Stimulated activated memory B cell treated with anti-CD40 and anti-IgM and Interleukin-4, amounts not matched to agents 10 μg/mL and 1 μg/mL and 100 μg/mL, for 72 hours (primary cell): ENCODE data around the gene PDGFA.

Experiments
- ATAC-seq: fragments of 150-1000 bp; cut with Tn5 transposase; 2 replicates; pipeline ENCODE4 v1.10.0; 2021
- H3K27ac Mint-ChIP-seq: one replicate; pipeline ENCODE4 v1.8.0; 2022; ENCODE audit warnings: mild to moderate bottlenecking, mixed read lengths
- H3K27me3 Mint-ChIP-seq: one replicate; pipeline ENCODE4 v1.8.0; 2022; ENCODE audit warnings: mixed read lengths
- H3K36me3 Mint-ChIP-seq: one replicate; pipeline ENCODE4 v1.8.0; 2022; ENCODE audit warnings: mixed read lengths
- H3K4me1 Mint-ChIP-seq: one replicate; pipeline ENCODE4 v1.8.0; 2022; ENCODE audit warnings: mixed read lengths
- H3K4me3 Mint-ChIP-seq: one replicate; pipeline ENCODE4 v1.8.0; 2022; ENCODE audit warnings: mild to moderate bottlenecking, moderate library complexity, mixed read lengths
- H3K9me3 Mint-ChIP-seq: one replicate; pipeline ENCODE4 v1.8.0; 2022; ENCODE audit warnings: mixed read lengths

The PDGFA gene

GRCh38 chr7:474605-475424 lies 44.8 kb downstream of the PDGFA start:
- ATAC-seq: no peak
- H3K4me3 Mint-ChIP-seq: no peak overlapping the region
- peaks cover 39% of the 10 kb centered on the region for H3K27me3 Mint-ChIP-seq
- no peaks in the 10 kb centered on the region for H3K4me1 Mint-ChIP-seq
- no peaks in the 10 kb centered on the region for H3K36me3 Mint-ChIP-seq
- H3K27ac Mint-ChIP-seq: no peak overlapping the region
- peaks cover 2% of the 10 kb centered on the region for H3K9me3 Mint-ChIP-seq

DNA sequence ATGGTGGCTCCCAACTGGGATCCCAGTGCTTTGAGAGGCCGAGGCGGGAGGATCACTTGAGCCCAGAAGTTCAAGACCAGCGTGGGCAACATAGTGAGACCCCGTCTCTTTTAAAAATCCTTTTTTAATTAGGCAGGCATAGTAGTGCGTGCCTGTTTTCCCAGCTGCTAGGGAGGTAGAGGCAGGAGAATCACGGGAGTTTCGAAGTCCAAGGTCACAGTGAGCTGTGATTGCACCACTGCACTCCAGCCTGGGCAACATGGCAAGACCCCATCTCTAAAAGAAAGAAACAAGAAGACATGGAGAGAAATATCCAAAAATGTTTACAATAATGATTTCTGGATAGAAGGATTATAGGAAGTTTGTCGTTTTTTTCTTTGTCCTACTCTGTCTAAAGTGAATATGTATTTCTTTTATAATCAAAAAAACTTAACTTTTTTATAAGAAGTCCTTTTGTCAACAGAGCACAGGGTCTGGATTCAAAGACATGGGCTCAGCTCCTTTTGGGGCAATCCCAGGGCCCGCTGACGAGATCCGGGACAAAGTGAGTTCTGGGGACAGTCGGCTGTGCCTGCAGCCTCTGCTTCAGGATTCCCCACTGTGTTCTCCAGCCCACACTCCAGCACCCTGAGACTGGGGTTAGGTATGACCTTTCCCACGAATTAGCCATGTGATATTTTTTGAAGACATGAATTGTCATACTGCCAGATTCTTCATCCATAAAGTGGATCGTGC lies 45.6 kb downstream of the PDGFA start:
- no peak for ATAC-seq
- H3K4me1 Mint-ChIP-seq: no peaks in the 10 kb centered on the region
- H3K27me3 Mint-ChIP-seq: peaks cover 35% of the 10 kb centered on the region
- H3K9me3 Mint-ChIP-seq: peaks cover 2% of the 10 kb centered on the region
- H3K36me3 Mint-ChIP-seq: no peaks in the 10 kb centered on the region
- H3K4me3 Mint-ChIP-seq: no peak overlapping the region
- H3K27ac Mint-ChIP-seq: no peak overlapping the region

GRCh38 chr7:473211-473734 lies 46.4 kb downstream of the PDGFA start:
- no peak overlapping the region for H3K4me3 Mint-ChIP-seq
- no peak overlapping the region for H3K27ac Mint-ChIP-seq
- H3K27me3 Mint-ChIP-seq: peaks cover 35% of the 10 kb centered on the region
- H3K9me3 Mint-ChIP-seq: peaks cover 8% of the 10 kb centered on the region
- H3K36me3 Mint-ChIP-seq: no peaks in the 10 kb centered on the region
- no peak for ATAC-seq
- H3K4me1 Mint-ChIP-seq: no peaks in the 10 kb centered on the region

DNA sequence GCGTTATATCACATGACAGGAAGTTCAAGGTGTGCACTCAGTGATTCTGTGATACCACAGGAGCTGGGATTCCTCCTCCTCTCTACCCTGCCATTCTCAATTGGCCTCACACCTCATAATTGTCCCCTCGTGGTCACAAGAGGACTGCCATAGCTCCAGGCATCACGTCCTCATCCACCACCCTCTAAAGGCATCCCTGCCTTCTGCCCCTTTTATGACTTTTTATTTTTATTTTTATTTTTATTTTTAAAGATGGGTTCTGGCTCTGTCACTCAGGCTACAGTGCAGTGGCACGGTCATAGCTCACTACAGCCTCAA lies 47.0 kb downstream of the PDGFA start:
- Mint-ChIP-seq H3K36me3 (no peaks in the 10 kb centered on the region), H3K4me3 (no peak overlapping the region), H3K4me1 (no peaks in the 10 kb centered on the region), H3K9me3 (peaks cover 15% of the 10 kb centered on the region), H3K27ac (no peak overlapping the region), H3K27me3 (peaks cover 35% of the 10 kb centered on the region)
- ATAC-seq: no peak

DNA sequence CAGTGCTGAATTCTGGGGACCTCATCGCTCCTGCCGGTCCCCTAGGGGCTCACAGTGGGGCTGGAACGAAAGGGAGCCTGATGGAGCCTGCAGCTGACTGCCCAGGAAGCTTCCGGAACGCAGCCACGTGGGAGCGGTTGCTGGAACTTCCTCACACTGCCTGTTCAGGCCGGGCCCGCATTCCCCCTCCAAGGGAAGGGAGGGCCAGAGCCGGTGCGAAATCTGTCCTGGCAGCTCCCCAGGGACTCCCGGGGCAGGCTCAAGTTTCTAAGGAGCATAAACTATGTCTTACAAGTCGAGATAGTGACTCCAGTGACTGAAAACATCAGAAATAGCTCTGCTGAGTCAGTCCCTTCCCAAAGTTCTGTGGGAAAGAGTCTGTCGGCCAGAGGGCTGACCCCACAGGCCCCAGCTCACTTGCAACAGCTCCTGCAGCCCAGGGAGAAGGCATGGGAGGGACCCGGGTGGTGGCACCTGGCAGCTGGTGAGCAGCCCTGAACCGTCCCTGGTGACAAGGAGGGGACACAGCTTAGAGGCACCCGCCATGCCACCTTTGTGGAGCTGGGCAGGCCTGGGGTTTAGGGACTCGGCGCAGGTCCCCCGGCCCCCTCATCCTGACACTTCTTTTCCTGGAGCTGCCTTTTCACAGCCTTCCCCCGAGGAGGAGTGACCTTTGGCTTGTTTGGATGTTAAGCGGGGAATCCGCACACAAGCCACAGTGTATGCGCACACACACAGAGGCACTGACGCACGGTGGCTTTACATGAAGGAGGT lies 47.6 kb downstream of the PDGFA start:
- ATAC-seq: no peak
- H3K36me3 Mint-ChIP-seq: no peaks in the 10 kb centered on the region
- peaks cover 20% of the 10 kb centered on the region for H3K9me3 Mint-ChIP-seq
- H3K27ac Mint-ChIP-seq: no peak overlapping the region
- H3K4me3 Mint-ChIP-seq: no peak overlapping the region
- H3K4me1 Mint-ChIP-seq: no peaks in the 10 kb centered on the region
- H3K27me3 Mint-ChIP-seq: peaks cover 35% of the 10 kb centered on the region

DNA sequence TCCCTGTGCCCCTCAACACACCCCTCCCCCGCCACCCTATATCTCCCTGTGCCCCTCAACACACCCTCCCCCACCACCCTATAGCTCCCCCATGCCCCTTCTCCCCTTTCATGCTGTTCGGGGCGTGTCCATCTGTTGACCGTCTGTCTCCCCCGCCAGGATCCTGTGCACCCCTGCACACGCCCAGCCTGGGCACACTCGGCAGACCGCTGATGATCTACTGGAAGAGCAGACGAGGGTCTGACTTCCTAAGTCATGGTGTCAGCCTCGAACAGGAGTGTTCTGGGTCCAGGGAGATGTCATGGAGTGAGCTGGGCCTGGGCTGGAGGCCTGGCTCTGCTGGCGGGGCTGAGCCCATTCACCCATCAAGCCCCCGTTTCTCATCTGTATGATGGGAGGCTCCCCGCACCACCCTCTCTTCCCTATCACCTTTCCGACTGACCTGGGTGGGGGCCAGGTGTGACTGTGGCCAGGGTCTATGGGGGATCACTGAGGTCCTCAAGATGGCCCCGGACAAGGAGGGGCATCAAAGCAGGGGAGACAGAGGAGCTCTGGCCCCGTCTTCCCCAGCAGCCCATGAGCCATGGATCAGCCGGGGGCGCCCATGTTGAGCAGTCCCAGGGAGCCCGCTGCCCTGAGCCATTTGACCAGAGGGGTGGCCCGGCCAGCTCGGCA lies 48.3 kb downstream of the PDGFA start:
- Mint-ChIP-seq H3K36me3 (no peaks in the 10 kb centered on the region), H3K4me1 (no peaks in the 10 kb centered on the region), H3K27ac (no peak overlapping the region), H3K27me3 (peaks cover 29% of the 10 kb centered on the region), H3K4me3 (no peak overlapping the region), H3K9me3 (peaks cover 21% of the 10 kb centered on the region)
- ATAC-seq: no peak

DNA sequence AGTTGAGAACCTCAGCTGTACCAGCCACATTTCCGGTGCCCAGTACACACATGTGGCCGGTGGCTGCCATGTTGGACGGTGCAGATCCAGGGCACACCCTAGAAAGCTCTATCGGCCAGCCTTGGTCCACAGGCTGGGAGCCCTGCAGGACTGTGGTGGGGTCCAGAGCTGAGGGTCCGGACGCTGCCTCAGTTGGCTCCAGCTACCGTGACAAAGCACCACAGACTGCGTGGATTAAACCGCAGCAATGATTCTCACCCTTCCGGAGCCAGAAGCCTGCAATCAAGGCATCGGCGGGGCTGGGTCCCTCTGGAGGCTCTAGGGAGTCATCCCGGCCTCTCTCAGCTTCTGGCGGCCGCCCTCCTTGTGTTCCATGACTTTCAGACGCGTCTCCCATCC lies 50.1 kb downstream of the PDGFA start:
- no peaks in the 10 kb centered on the region for H3K4me1 Mint-ChIP-seq
- no peaks in the 10 kb centered on the region for H3K36me3 Mint-ChIP-seq
- H3K4me3 Mint-ChIP-seq: no peak overlapping the region
- no peak for ATAC-seq
- no peak overlapping the region for H3K27ac Mint-ChIP-seq
- peaks cover 21% of the 10 kb centered on the region for H3K9me3 Mint-ChIP-seq
- peaks cover 14% of the 10 kb centered on the region for H3K27me3 Mint-ChIP-seq

- Mint-ChIP-seq H3K4me3 (no peak overlapping the region), H3K4me1 (no peaks in the 10 kb centered on the region), H3K27me3 (peaks cover 8% of the 10 kb centered on the region), H3K9me3 (peaks cover 20% of the 10 kb centered on the region), H3K36me3 (no peaks in the 10 kb centered on the region), H3K27ac (no peak overlapping the region)
- no peak for ATAC-seq
Measured at GRCh38 chr7:468681-469562, 50.7 kb downstream of the PDGFA start.

DNA sequence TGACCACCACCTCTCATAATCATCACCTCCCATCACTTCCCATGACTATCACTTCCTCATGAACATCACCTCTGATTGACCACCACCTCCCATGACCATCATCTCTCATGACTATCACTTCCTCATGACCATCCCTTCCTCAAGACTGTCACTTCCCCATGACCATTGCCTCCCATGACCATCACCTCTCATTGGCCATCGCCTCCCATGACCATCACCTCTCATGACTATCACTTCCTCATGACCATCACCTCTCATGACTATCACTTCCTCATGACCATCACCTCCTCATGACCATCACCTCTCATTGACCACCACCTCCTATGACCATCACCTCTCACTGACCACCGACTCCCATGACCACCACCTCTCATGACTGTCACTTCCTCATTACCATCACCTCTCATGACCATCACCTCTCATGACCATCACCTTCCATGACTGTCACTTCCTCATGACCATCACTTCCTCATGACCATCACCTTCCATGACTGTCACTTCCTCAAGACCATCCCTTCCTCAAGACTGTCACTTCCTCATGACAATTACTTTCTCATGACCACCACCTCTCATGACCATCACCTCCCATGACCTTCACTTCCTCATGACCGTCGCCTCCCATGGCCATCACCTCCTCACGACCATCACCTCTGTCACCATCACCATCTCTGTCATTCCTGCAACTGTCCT lies 51.6 kb downstream of the PDGFA start:
- Mint-ChIP-seq H3K27me3 (no peaks in the 10 kb centered on the region), H3K4me3 (no peak overlapping the region), H3K27ac (peak overlapping the region; percentile 3), H3K36me3 (no peaks in the 10 kb centered on the region), H3K4me1 (no peaks in the 10 kb centered on the region), H3K9me3 (peaks cover 19% of the 10 kb centered on the region)
- ATAC-seq: no peak

DNA sequence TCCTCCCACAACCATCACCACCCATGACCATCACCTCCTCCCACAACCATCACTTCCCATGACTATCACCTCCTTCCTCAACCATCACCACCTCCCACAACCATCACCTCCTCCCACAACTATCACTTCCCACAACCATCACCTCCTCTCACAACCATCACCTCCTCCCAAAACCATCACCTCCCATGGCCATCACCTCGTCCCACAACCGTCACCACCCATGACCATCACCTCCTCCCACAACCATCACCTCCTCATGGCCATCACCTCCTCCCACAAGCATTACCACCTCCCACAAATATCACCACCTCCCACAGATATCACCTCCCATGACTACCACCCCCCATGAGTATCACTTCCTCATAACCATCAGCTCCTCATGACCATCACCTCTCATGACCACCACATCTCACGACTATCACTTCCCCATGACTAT lies 52.2 kb downstream of the PDGFA start:
- Mint-ChIP-seq H3K27me3 (no peaks in the 10 kb centered on the region), H3K27ac (peak overlapping the region; percentile 3), H3K36me3 (no peaks in the 10 kb centered on the region), H3K4me3 (no peak overlapping the region), H3K9me3 (peaks cover 19% of the 10 kb centered on the region), H3K4me1 (no peaks in the 10 kb centered on the region)
- ATAC-seq: no peak

DNA sequence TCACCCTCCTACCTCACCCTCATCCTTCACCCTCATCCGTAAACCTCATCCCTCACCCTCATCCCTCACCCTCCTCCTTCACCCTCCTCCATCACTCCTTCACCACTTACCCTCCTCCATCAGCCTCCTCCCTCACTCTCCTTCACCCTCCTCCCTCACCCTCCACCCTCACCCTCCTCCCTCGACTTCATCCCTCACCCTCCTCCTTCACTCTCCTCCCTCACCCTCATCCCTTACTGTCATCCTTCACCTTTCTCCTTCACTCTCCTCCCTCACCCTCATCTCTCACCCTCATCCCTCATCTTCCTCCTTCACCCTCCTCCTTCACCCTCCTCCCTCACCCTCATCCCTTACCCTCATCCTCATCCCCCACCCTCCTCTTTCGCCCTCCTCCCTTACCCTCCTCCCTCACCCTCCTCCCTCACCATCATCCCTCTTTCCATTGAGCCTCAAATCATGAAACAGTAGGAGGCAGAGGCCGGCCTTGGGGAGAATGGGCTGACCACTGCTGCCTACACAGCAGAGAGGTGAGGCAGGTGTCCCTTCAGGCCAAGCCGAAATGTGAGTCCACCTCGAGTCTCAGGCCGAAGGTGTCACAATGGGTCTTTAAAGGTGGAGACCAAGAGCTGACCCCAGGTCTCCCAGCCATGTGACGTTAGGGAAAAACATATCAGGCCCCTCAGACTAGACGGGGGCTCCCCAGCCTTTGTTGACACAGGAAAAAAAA lies 53.0 kb downstream of the PDGFA start:
- H3K36me3 Mint-ChIP-seq: no peaks in the 10 kb centered on the region
- H3K27ac Mint-ChIP-seq: no peak overlapping the region
- ATAC-seq: no peak
- H3K27me3 Mint-ChIP-seq: peaks cover 3% of the 10 kb centered on the region
- no peaks in the 10 kb centered on the region for H3K4me1 Mint-ChIP-seq
- no peak overlapping the region for H3K4me3 Mint-ChIP-seq
- H3K9me3 Mint-ChIP-seq: peaks cover 19% of the 10 kb centered on the region

GRCh38 chr7:465710-466400 lies 53.8 kb downstream of the PDGFA start:
- no peak for ATAC-seq
- Mint-ChIP-seq H3K27ac (no peak overlapping the region), H3K36me3 (no peaks in the 10 kb centered on the region), H3K9me3 (peaks cover 19% of the 10 kb centered on the region), H3K4me3 (no peak overlapping the region), H3K4me1 (no peaks in the 10 kb centered on the region), H3K27me3 (peaks cover 11% of the 10 kb centered on the region)
